GM19351 (cell line): ENCODE results near the gene CDC42EP3.

Experiments
- ATAC-seq: cut with Tn5 transposase; IDR thresholded peaks from one replicate; pipeline ENCODE4 v1.9.1; 2021; ENCODE audit warnings: mild to moderate bottlenecking, moderate library complexity; ENCODE audit not compliant: unreplicated experiment

Gene CDC42EP3

DNA sequence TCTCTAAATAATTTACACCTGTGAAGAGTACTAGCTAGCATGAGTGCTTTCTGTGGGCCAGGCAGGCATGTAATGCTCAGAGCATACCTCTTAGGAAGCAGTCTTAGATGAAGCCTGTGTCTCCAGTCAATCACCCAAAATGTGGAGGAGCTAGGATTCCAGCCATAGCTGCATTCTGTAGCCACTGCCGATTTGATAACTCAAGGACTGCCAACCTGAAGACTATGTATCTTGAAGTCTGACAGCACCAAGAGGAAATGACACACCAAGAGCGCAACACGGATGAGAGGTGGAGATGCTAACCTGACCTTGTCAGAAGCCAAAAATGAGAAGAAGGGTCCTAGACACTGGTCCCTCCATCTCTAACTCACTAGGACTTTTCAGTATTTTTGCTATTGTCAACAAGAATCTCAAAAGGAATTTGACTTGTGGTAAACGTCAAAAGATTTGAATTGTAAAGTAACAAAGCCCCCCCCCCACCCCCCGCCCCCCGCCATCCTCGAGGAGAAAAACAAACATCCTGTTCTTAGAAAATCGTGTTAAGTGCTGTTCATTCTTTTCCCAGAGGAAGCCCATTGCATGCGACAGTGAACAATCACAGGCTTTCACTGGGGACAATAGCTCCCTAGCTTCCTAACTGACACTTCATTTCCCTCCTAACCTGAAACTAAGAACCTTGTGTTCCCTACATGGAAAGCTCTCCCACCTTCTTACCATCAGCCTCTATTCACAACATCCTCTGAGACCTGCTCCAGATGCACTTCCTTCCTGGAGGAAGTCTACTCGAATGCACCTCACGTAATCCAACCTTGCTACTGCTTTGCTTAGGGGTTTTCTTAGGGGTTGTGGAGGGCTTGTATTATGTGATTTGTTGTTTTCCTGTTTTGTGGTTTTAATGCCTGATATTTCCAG lies 14.7 kb downstream of the CDC42EP3 start:
- ATAC-seq, result no peak

DNA sequence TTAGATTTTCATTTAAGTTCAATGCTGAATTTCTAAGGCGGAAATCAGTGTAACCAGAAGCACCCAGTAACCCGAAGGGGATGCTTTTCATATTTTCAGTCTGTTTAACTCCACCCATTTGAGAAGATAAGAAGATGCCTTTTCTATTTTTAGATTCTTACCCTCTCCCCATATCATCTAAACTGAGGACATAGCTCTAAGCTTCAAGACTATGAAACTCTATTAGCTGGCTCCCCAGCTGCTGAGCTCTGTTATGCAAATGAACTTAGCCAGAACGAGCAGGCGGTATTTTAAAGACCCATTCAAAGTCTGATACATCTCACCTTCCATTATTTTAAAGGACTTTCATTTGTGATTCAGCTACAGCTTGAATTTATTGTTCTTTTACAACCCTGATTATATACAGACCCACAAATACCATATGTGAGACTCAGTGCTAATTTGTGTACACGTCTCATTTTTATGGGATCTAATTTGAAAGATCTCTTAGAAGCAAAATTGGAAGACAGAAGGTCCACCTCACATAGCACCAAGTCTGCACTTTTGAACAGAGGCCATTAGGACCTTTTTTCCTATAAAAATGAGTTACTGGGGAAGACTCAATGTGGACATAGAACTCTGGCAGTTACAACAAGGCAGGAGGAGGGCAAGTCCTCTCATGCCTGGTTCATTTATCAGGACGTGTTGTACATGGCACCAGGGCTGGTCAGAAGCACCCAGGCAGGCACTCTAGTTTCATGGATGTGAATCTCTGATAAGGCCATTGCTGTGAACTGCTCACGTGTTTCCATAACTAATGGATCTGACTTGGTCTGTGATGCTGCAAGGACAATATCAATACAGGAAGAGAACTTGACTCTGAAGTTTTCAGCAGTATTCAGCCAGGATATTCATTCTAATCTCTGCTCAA lies 16.3 kb downstream of the CDC42EP3 start:
- ATAC-seq, result peak; percentile 79

GRCh38 chr2:37654419-37654818 lies 17.0 kb downstream of the CDC42EP3 start:
- ATAC-seq, result no peak

GRCh38 chr2:37653805-37654378 lies 17.6 kb downstream of the CDC42EP3 start:
- ATAC-seq, result peak; percentile 35

DNA sequence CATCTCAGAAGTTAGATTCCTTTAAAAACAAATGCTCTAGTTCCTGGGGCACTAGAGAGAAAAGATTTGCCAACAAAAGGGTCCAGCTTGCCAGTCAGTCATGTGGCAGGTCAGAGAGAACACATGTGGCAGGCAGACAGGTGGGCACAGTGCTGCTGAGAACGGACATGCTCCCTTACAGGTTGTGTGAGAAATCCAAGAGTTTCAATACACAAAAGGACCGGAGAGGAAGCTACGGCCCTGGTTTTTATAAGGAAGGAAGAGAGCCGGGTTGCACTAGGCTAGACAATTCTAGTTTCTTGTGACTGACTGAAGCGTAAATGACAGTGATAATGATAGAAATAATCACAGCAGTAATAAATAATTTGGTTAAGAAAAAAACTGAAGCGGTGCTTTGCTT lies 18.3 kb downstream of the CDC42EP3 start:
- no peak for ATAC-seq

GRCh38 chr2:37652199-37652640 lies 19.2 kb downstream of the CDC42EP3 start:
- ATAC-seq, result no peak

GRCh38 chr2:37650548-37651093 lies 20.8 kb downstream of the CDC42EP3 start:
- no peak for ATAC-seq

GRCh38 chr2:37649518-37649917 lies 21.9 kb downstream of the CDC42EP3 start:
- no peak for ATAC-seq

DNA sequence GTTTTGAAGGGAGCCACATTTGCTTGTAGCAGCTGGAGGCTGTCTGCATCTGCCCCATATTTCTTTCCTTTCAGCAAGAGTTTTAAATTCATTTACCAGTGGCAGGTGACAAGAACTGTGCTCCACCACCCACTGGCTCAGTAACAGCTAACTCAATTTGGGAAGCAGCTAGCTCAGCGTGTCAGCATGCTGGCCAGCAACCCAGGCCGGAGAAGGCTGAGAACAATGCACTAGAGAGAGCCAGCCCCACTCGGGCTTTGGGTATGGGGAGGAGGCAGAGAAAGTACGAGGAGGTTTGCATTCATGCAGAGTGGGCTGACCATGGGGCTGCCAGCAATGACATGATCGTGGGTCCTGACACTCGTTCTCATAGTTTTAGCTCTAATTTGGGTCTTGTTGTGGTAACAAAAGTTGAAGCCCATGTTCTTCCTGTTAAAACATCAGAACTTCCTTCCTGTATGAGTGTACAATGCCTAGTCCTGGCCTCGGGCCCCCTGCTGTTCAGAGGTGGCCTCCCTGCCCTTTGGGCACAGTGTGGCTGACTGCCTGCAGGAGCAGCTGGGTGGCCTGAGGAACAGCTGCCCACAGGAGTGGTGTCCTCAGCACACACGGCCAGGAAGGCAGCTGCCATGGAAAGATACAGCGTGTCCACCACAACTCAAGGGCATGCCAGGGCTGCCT lies 23.0 kb downstream of the CDC42EP3 start:
- no peak for ATAC-seq

DNA sequence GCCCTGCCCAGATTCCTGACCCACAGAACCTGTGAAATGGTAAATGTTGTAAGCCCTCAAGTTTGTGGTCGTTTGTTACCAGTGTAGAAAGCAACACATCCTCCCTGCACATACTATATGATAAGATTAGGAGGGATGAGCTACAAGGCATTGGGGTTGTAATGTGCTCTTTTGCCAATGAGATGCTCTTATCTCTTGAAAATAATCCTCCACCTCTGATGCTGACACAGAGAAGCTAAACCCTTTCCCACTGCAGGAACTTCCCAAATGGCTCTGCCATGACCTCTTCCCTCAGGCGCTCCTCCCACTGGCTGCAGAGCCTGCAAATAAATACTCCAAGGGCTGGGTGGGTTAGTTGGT lies 23.5 kb downstream of the CDC42EP3 start:
- no peak for ATAC-seq

DNA sequence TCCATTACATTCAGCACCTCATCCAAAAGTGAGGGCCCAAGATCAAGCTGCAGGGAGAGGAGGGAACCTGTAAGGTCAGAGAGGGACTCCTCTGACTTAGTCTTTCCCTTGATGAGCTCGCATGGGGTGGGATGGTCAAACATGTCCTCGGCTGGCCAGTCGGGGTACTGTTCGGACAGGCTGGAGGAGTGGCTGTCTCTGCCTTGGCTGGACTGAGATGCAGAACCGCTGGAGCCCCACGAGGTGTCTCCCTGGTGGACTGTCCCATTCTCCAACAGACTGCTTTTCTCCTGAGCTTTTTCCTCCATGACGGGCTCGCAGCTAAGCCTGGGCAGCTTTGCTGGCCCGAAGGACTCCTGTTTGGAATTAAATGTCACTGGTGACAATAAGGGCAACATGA lies 25.6 kb downstream of the CDC42EP3 start:
- ATAC-seq, result no peak

DNA sequence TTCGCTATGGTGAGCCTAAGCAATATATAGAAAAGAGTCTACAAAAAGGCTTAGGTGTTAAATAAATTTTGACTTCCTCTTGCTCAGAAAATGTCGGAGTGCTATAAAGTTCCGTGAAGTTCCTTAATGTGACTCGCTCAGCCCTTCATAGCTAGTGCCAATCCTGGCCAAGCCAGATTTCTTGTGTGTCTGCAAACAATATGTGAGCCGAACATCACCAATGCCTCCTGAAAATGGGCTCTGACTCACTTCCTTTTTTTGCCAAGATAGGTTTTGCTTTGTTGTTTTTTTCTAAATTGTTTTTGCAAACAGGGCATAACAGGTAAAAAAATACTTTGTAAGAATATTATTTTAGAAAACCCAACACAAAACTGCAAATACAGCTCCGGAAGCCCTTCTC lies 26.1 kb downstream of the CDC42EP3 start:
- ATAC-seq, result no peak

DNA sequence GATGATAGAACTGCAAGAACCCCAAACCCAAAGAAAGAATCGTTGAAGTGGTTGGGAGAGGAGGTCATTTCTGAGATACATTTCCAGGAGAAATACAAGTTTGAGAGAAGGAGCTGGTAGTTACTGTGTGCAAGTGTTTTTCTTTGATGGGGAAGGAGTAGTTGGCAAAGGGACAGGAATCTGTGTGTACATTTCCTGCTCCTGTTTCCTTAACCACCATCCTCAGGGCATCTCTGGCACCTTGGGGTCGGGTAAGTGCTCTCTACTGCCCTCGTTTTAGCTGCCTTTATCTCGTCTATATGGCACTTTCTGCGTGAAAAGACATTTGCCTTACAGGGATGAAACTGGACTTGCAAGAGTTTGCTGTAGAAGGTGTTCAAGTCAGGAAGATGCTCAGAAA lies 27.3 kb downstream of the CDC42EP3 start:
- ATAC-seq, result no peak

DNA sequence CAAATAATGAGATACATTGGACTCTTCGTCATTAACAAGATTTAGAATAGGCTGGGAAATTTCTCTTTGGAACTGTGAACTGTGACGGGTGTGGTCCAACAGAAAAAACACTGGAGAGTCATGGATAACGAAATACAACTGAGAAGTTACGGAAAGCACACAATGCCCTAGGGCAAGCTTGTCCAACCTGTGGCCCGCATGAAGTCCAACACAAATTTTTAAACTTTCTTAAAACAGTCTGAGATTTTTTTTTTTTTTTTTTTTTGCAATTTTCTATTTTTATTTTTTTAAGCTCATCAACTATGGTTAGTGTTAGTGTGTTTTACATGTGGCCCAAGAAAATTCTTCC lies 27.7 kb downstream of the CDC42EP3 start:
- no peak for ATAC-seq

- ATAC-seq, result no peak
Measured at GRCh38 chr2:37642907-37643729, 28.3 kb downstream of the CDC42EP3 start.

- ATAC-seq, result no peak
Measured at GRCh38 chr2:37641582-37642171, 29.8 kb downstream of the CDC42EP3 start.

- ATAC-seq, result no peak
Measured at GRCh38 chr2:37639631-37640030, 31.8 kb downstream of the CDC42EP3 start.

DNA sequence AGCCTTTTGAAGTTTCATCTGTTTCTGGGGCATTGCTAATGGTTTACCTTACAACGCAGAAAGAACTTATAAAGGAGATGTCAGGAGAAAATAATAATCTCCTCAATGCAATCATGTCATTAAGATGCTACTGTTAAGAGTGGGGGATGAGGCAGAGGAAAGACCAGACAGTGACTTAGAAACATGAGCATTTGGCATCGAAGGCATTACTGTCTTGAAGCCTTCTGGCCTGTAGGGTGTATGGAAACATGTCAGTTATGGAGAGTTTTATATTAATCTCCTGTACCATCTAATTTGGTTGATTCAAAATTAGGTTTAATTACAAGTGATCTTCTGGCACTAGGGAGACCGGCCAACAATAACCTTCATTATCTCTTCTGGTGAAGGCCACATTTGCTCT lies 32.5 kb downstream of the CDC42EP3 start:
- no peak for ATAC-seq

- ATAC-seq, result no peak
Measured at GRCh38 chr2:37637985-37638384, 33.5 kb downstream of the CDC42EP3 start.
